ENCODE measurements around the gene ZNF74. TPM values are rescaled to one million over a fixed set of nuclear protein-coding genes. Genes with fewer than 3 reads are reported as not detected.
"Not testable (repeated sequence)": the region's sequence is repeated elsewhere in the genome, so short reads cannot be mapped to it uniquely, and the experiment has no call there.

Gene ZNF74
- total RNA-seq = 19.5 TPM

GRCh38 chr22:20393705-20394476, at the start of gene ZNF74:
Gene ZNF74 (plus strand): TSS chr22:20394151. CDS start chr22:20394629, 478 bp downstream.
- peak; percentile 97 for DNase-seq

- not testable (repeated sequence) for DNase-seq
Observed at GRCh38 chr22:20346553-20346952, 47.4 kb upstream of the ZNF74 start.

- DNase-seq = not testable (repeated sequence)
Observed at GRCh38 chr22:20352536-20352935, 41.4 kb upstream of the ZNF74 start.

GRCh38 chr22:20354238-20354975, 39.5 kb upstream of the ZNF74 start:
- DNase-seq = no peak

GRCh38 chr22:20355939-20356636, 37.9 kb upstream of the ZNF74 start:
- DNase-seq = not testable (repeated sequence)

- not testable (repeated sequence) for DNase-seq
Observed at GRCh38 chr22:20356906-20357305, 37.0 kb upstream of the ZNF74 start.

- not testable (repeated sequence) for DNase-seq
Observed at GRCh38 chr22:20357967-20358366, 36.0 kb upstream of the ZNF74 start.

- DNase-seq = not testable (repeated sequence)
Observed at GRCh38 chr22:20358503-20359239, 35.3 kb upstream of the ZNF74 start.

GRCh38 chr22:20360261-20360660, 33.7 kb upstream of the ZNF74 start:
- not testable (repeated sequence) for DNase-seq

- not testable (repeated sequence) for DNase-seq
Observed at GRCh38 chr22:20360866-20361751, 32.8 kb upstream of the ZNF74 start.

GRCh38 chr22:20361752-20362229, 32.2 kb upstream of the ZNF74 start:
- not testable (repeated sequence) for DNase-seq

- not testable (repeated sequence) for DNase-seq
Observed at GRCh38 chr22:20362403-20362802, 31.5 kb upstream of the ZNF74 start.

- not testable (repeated sequence) for DNase-seq
Observed at GRCh38 chr22:20364335-20365260, 29.4 kb upstream of the ZNF74 start.

GRCh38 chr22:20366841-20367240, 27.1 kb upstream of the ZNF74 start:
- DNase-seq = not testable (repeated sequence)

GRCh38 chr22:20368875-20369274, 25.1 kb upstream of the ZNF74 start:
- DNase-seq = not testable (repeated sequence)

- DNase-seq = not testable (repeated sequence)
Observed at GRCh38 chr22:20371687-20372086, 22.3 kb upstream of the ZNF74 start.

- peak; percentile 44 for DNase-seq
Observed at GRCh38 chr22:20372406-20372854, 21.5 kb upstream of the ZNF74 start.

GRCh38 chr22:20373195-20373706, 20.7 kb upstream of the ZNF74 start:
- not testable (repeated sequence) for DNase-seq

- not testable (repeated sequence) for DNase-seq
Observed at GRCh38 chr22:20374130-20374529, 19.8 kb upstream of the ZNF74 start.

Measured in tongue (tissue), 2 donors.